Fibroblast of lung (primary cell): ENCODE measurements around the gene NTN4.

ENCODE experiments used
- EZH2 ChIP-seq: IDR thresholded peaks from 2 replicates; pipeline ENCODE4 v1.5.1; 2012; ENCODE audit warnings: low read length, control low read depth, mild to moderate bottlenecking; ENCODE audit errors: missing control alignments
- TF ChIP-seq, protein P1 (sequence below), 2 donors: IDR thresholded peaks in 1 of 2; conservative IDR thresholded peaks in 1 of 2; 1 replicate in 1 of 2; 2 replicates in 1 of 2; pipeline ENCODE4 v1.5.1; 2011 to 2012; ENCODE audit warnings: low read length in 2 of 2, control low read depth in 1 of 2, inconsistent platforms in 1 of 2, low read depth in 1 of 2, mild to moderate bottlenecking in 1 of 2

GRCh38 chr12:95718006-95718431 is 72.5 kb downstream of the NTN4 start:
- no peak for TF ChIP-seq EZH2
- TF ChIP-seq, protein P1, sequence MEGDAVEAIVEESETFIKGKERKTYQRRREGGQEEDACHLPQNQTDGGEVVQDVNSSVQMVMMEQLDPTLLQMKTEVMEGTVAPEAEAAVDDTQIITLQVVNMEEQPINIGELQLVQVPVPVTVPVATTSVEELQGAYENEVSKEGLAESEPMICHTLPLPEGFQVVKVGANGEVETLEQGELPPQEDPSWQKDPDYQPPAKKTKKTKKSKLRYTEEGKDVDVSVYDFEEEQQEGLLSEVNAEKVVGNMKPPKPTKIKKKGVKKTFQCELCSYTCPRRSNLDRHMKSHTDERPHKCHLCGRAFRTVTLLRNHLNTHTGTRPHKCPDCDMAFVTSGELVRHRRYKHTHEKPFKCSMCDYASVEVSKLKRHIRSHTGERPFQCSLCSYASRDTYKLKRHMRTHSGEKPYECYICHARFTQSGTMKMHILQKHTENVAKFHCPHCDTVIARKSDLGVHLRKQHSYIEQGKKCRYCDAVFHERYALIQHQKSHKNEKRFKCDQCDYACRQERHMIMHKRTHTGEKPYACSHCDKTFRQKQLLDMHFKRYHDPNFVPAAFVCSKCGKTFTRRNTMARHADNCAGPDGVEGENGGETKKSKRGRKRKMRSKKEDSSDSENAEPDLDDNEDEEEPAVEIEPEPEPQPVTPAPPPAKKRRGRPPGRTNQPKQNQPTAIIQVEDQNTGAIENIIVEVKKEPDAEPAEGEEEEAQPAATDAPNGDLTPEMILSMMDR (conservative IDR thresholded peaks at IDR 0.05 in 1 of 2, IDR thresholded peaks at IDR 0.05 in 1 of 2; ENCODE audit: low read depth in 1 of 2, low read length in 2 of 2): no peak
